Measurements from ENCODE around the gene PLCB1.

The PLCB1 gene

GRCh38 chr20:8912096-8912495, 780.0 kb downstream of the PLCB1 start:
- no peak overlapping the region for H3K14ac ChIP-seq (ENCODE audit: low read length)
- H3K9me3 ChIP-seq (replicated peaks in 1 of 2; ENCODE audit: control insufficient read depth in 2 of 2, insufficient read depth in 1 of 2, low read depth in 1 of 2, low read length in 2 of 2) = peaks cover 2 to 4% of the 10 kb centered on the region in 2 donors
- H3K36me3 ChIP-seq (replicated peaks in 1 of 2; ENCODE audit: control insufficient read depth in 2 of 2, insufficient read depth in 2 of 2, low read length in 2 of 2) = no peaks in the 10 kb centered on the region
- H2AK5ac ChIP-seq (ENCODE audit: low read depth, low read length) = no peak overlapping the region
- no peak overlapping the region for H3K27ac ChIP-seq (replicated peaks; ENCODE audit: low read length)
- H2BK120ac ChIP-seq (ENCODE audit: low read depth, low read length) = no peak overlapping the region
- H3K79me1 ChIP-seq (ENCODE audit: low read depth, low read length) = no peaks in the 10 kb centered on the region
- H3K4me2 ChIP-seq (ENCODE audit: insufficient read depth, low read length, poor library complexity, severe bottlenecking) = no peak overlapping the region
- H3K4me3 ChIP-seq (ENCODE audit: low read length in 2 of 2) = no peak overlapping the region
- peaks cover 2 to 9% of the 10 kb centered on the region in 2 donors for H3K4me1 ChIP-seq (ENCODE audit: control insufficient read depth in 2 of 2, insufficient read depth in 1 of 2, low read depth in 1 of 2, low read length in 2 of 2)
- no peak overlapping the region for H3K23ac ChIP-seq (ENCODE audit: low read depth, low read length, poor library complexity)
- H2BK15ac ChIP-seq (ENCODE audit: low read length) = no peak overlapping the region
- H3K9ac ChIP-seq (ENCODE audit: low read depth, low read length, poor library complexity) = no peak overlapping the region
- no peak overlapping the region for H2BK12ac ChIP-seq (ENCODE audit: low read length)
- H4K8ac ChIP-seq (ENCODE audit: low read depth, low read length) = no peak overlapping the region
- no peak overlapping the region for H3K4ac ChIP-seq (ENCODE audit: low read length)
- no peak overlapping the region for H4K91ac ChIP-seq (ENCODE audit: low read depth, low read length, poor library complexity)
- H3K18ac ChIP-seq (ENCODE audit: low read length) = no peak overlapping the region
- H3K27me3 ChIP-seq (ENCODE audit: control insufficient read depth in 3 of 3, insufficient read depth in 3 of 3, low read depth in 1 of 3, low read length in 3 of 3) = no peaks in the 10 kb centered on the region
- no CpG with 5 or more reads among the region's 3 CpGs for WGBS, 2 donors (ENCODE audit: extremely low coverage in 2 of 2, insufficient read length in 2 of 2, insufficient replicate concordance in 1 of 2)
- H2AFZ ChIP-seq (ENCODE audit: low read length) = no peak overlapping the region
- H2BK5ac ChIP-seq (ENCODE audit: low read length) = no peak overlapping the region
- DNase-seq (ENCODE audit: low spot score) = no peak

GRCh38 chr20:8912731-8913130, 780.7 kb downstream of the PLCB1 start:
- H4K91ac ChIP-seq (ENCODE audit: low read depth, low read length, poor library complexity) = no peak overlapping the region
- H2AK5ac ChIP-seq (ENCODE audit: low read depth, low read length) = no peak overlapping the region
- H2BK15ac ChIP-seq (ENCODE audit: low read length) = no peak overlapping the region
- H3K4me2 ChIP-seq (ENCODE audit: insufficient read depth, low read length, poor library complexity, severe bottlenecking) = no peak overlapping the region
- no peak overlapping the region for H2BK5ac ChIP-seq (ENCODE audit: low read length)
- no peak overlapping the region for H2AFZ ChIP-seq (ENCODE audit: low read length)
- H2BK12ac ChIP-seq (ENCODE audit: low read length) = no peak overlapping the region
- WGBS, 2 donors (ENCODE audit: extremely low coverage in 2 of 2, insufficient read length in 2 of 2, insufficient replicate concordance in 1 of 2) = no CpG with 5 or more reads among the region's 3 CpGs
- H4K8ac ChIP-seq (ENCODE audit: low read depth, low read length) = no peak overlapping the region
- no peak overlapping the region for H3K18ac ChIP-seq (ENCODE audit: low read length)
- no peak for DNase-seq (ENCODE audit: low spot score)
- H3K4me1 ChIP-seq (ENCODE audit: control insufficient read depth in 2 of 2, insufficient read depth in 1 of 2, low read depth in 1 of 2, low read length in 2 of 2) = peaks cover 2 to 9% of the 10 kb centered on the region in 2 donors
- no peak overlapping the region for H3K4me3 ChIP-seq (ENCODE audit: low read length in 2 of 2)
- H3K23ac ChIP-seq (ENCODE audit: low read depth, low read length, poor library complexity) = no peak overlapping the region
- H3K9me3 ChIP-seq (replicated peaks in 1 of 2; ENCODE audit: control insufficient read depth in 2 of 2, insufficient read depth in 1 of 2, low read depth in 1 of 2, low read length in 2 of 2) = peaks cover 2 to 4% of the 10 kb centered on the region in 2 donors
- H3K14ac ChIP-seq (ENCODE audit: low read length) = no peak overlapping the region
- H3K27me3 ChIP-seq (ENCODE audit: control insufficient read depth in 3 of 3, insufficient read depth in 3 of 3, low read depth in 1 of 3, low read length in 3 of 3) = no peaks in the 10 kb centered on the region
- no peak overlapping the region for H3K4ac ChIP-seq (ENCODE audit: low read length)
- H2BK120ac ChIP-seq (ENCODE audit: low read depth, low read length) = no peak overlapping the region
- H3K36me3 ChIP-seq (replicated peaks in 1 of 2; ENCODE audit: control insufficient read depth in 2 of 2, insufficient read depth in 2 of 2, low read length in 2 of 2) = no peaks in the 10 kb centered on the region
- no peak overlapping the region for H3K9ac ChIP-seq (ENCODE audit: low read depth, low read length, poor library complexity)
- H3K79me1 ChIP-seq (ENCODE audit: low read depth, low read length) = no peaks in the 10 kb centered on the region
- no peak overlapping the region for H3K27ac ChIP-seq (replicated peaks; ENCODE audit: low read length)

GRCh38 chr20:8913456-8913855, 781.4 kb downstream of the PLCB1 start:
- Histone ChIP-seq H3K14ac (ENCODE audit: low read length) (no peak overlapping the region), H3K27me3 (ENCODE audit: control insufficient read depth in 3 of 3, insufficient read depth in 3 of 3, low read depth in 1 of 3, low read length in 3 of 3) (no peaks in the 10 kb centered on the region), H2BK15ac (ENCODE audit: low read length) (no peak overlapping the region), H2BK12ac (ENCODE audit: low read length) (no peak overlapping the region), H4K8ac (ENCODE audit: low read depth, low read length) (no peak overlapping the region), H3K9ac (ENCODE audit: low read depth, low read length, poor library complexity) (no peak overlapping the region), H3K4ac (ENCODE audit: low read length) (no peak overlapping the region), H3K36me3 (replicated peaks in 1 of 2; ENCODE audit: control insufficient read depth in 2 of 2, insufficient read depth in 2 of 2, low read length in 2 of 2) (no peaks in the 10 kb centered on the region), H3K4me1 (ENCODE audit: control insufficient read depth in 2 of 2, insufficient read depth in 1 of 2, low read depth in 1 of 2, low read length in 2 of 2) (peaks cover 2 to 9% of the 10 kb centered on the region in 2 donors), H3K9me3 (replicated peaks in 1 of 2; ENCODE audit: control insufficient read depth in 2 of 2, insufficient read depth in 1 of 2, low read depth in 1 of 2, low read length in 2 of 2) (peaks cover 2 to 4% of the 10 kb centered on the region in 2 donors), H2BK120ac (ENCODE audit: low read depth, low read length) (no peak overlapping the region), H2AFZ (ENCODE audit: low read length) (no peak overlapping the region), H4K91ac (ENCODE audit: low read depth, low read length, poor library complexity) (no peak overlapping the region), H3K27ac (replicated peaks; ENCODE audit: low read length) (no peak overlapping the region), H2AK5ac (ENCODE audit: low read depth, low read length) (no peak overlapping the region), H3K4me3 (ENCODE audit: low read length in 2 of 2) (no peak overlapping the region), H3K23ac (ENCODE audit: low read depth, low read length, poor library complexity) (no peak overlapping the region), H3K4me2 (ENCODE audit: insufficient read depth, low read length, poor library complexity, severe bottlenecking) (no peak overlapping the region), H3K18ac (ENCODE audit: low read length) (no peak overlapping the region), H3K79me1 (ENCODE audit: low read depth, low read length) (no peaks in the 10 kb centered on the region), H2BK5ac (ENCODE audit: low read length) (no peak overlapping the region)
- DNase-seq (ENCODE audit: low spot score) = no peak

GRCh38 chr20:8914421-8914820, 782.4 kb downstream of the PLCB1 start:
- Histone ChIP-seq H3K4me1 (ENCODE audit: control insufficient read depth in 2 of 2, insufficient read depth in 1 of 2, low read depth in 1 of 2, low read length in 2 of 2) (peaks cover 2 to 9% of the 10 kb centered on the region in 2 donors), H3K79me1 (ENCODE audit: low read depth, low read length) (no peaks in the 10 kb centered on the region), H3K9ac (ENCODE audit: low read depth, low read length, poor library complexity) (no peak overlapping the region), H3K23ac (ENCODE audit: low read depth, low read length, poor library complexity) (no peak overlapping the region), H2BK5ac (ENCODE audit: low read length) (no peak overlapping the region), H3K4me2 (ENCODE audit: insufficient read depth, low read length, poor library complexity, severe bottlenecking) (no peak overlapping the region), H2BK120ac (ENCODE audit: low read depth, low read length) (no peak overlapping the region), H3K14ac (ENCODE audit: low read length) (no peak overlapping the region), H3K36me3 (replicated peaks in 1 of 2; ENCODE audit: control insufficient read depth in 2 of 2, insufficient read depth in 2 of 2, low read length in 2 of 2) (no peaks in the 10 kb centered on the region), H2AFZ (ENCODE audit: low read length) (no peak overlapping the region), H3K27me3 (ENCODE audit: control insufficient read depth in 3 of 3, insufficient read depth in 3 of 3, low read depth in 1 of 3, low read length in 3 of 3) (no peaks in the 10 kb centered on the region), H3K27ac (replicated peaks; ENCODE audit: low read length) (no peak overlapping the region), H3K4me3 (ENCODE audit: low read length in 2 of 2) (no peak overlapping the region), H3K9me3 (replicated peaks in 1 of 2; ENCODE audit: control insufficient read depth in 2 of 2, insufficient read depth in 1 of 2, low read depth in 1 of 2, low read length in 2 of 2) (peaks cover 2 to 4% of the 10 kb centered on the region in 2 donors), H3K4ac (ENCODE audit: low read length) (no peak overlapping the region), H4K8ac (ENCODE audit: low read depth, low read length) (no peak overlapping the region), H2BK12ac (ENCODE audit: low read length) (no peak overlapping the region), H2AK5ac (ENCODE audit: low read depth, low read length) (no peak overlapping the region), H2BK15ac (ENCODE audit: low read length) (no peak overlapping the region), H4K91ac (ENCODE audit: low read depth, low read length, poor library complexity) (no peak overlapping the region), H3K18ac (ENCODE audit: low read length) (no peak overlapping the region)
- DNase-seq (ENCODE audit: low spot score) = no peak
- no CpG with 5 or more reads among the region's 1 CpG for WGBS, 2 donors (ENCODE audit: extremely low coverage in 2 of 2, insufficient read length in 2 of 2, insufficient replicate concordance in 1 of 2)

Data from neuronal stem cell (in vitro differentiated cells).